Esophagus (tissue), 2 donors: ENCODE results near the gene CLTCL1. TPM values are rescaled to one million over a fixed set of nuclear protein-coding genes. Genes with fewer than 3 reads are reported as not detected.
A peak's percentile ranks its signal among the peaks of the same experiment; 100 is the strongest.

Experiments
- H3K27ac ChIP-seq, 2 donors: one replicate each; pipeline ENCODE4 v1.5.1; 2013; ENCODE audit warnings: low read depth in 2 of 2, mild to moderate bottlenecking in 2 of 2, inconsistent platforms in 1 of 2, low read length in 1 of 2, moderate library complexity in 1 of 2
- H3K27me3 ChIP-seq, 2 donors: one replicate each; pipeline ENCODE4 v1.6.1; 2013; ENCODE audit warnings: low read length in 2 of 2, control low read depth in 1 of 2, mild to moderate bottlenecking in 1 of 2; ENCODE audit not compliant: insufficient read depth in 2 of 2, control insufficient read depth in 1 of 2
- H3K36me3 ChIP-seq, 2 donors: one replicate each; pipeline ENCODE4 v1.6.1; 2013; ENCODE audit warnings: low read length in 1 of 2; ENCODE audit not compliant: control insufficient read depth in 2 of 2, insufficient read depth in 2 of 2
- H3K4me1 ChIP-seq, 2 donors: one replicate each; pipeline ENCODE4 v1.6.1; 2013; ENCODE audit warnings: low read length in 1 of 2; ENCODE audit not compliant: control insufficient read depth in 2 of 2, insufficient read depth in 2 of 2
- H3K4me3 ChIP-seq, 2 donors: one replicate each; pipeline ENCODE4 v1.5.1; 2013; ENCODE audit warnings: low read length in 2 of 2, mild to moderate bottlenecking in 2 of 2, low read depth in 1 of 2, moderate library complexity in 1 of 2
- H3K9me3 ChIP-seq, 2 donors: one replicate each; pipeline ENCODE4 v1.6.1; 2013; ENCODE audit warnings: mild to moderate bottlenecking in 2 of 2, low read depth in 1 of 2, low read length in 1 of 2, moderate library complexity in 1 of 2; ENCODE audit not compliant: control insufficient read depth in 2 of 2, insufficient read depth in 1 of 2
- WGBS, 2 donors: extraction: QIAGEN DNeasy Blood & Tissue Kit; methylation state at CpG; one replicate each; pipeline ENCODE4 v1.1.7; 2013; 5-methylcytosine and 5-hydroxymethylcytosine counted together
- polyA plus RNA-seq, 2 donors: library from polyadenylated mRNA; stranded (reverse); fragments of 200-250 nt; gene quantifications; one replicate each; pipeline ENCODE4 v1.2.3, GENCODE V29; 2013
- donor health status: healthy with polysubstance abuse.
- donor health status: Bipolar disorder and iron deficiency.

The CLTCL1 gene
- polyA plus RNA-seq, 2 donors = 2.8 to 4.0 TPM

DNA sequence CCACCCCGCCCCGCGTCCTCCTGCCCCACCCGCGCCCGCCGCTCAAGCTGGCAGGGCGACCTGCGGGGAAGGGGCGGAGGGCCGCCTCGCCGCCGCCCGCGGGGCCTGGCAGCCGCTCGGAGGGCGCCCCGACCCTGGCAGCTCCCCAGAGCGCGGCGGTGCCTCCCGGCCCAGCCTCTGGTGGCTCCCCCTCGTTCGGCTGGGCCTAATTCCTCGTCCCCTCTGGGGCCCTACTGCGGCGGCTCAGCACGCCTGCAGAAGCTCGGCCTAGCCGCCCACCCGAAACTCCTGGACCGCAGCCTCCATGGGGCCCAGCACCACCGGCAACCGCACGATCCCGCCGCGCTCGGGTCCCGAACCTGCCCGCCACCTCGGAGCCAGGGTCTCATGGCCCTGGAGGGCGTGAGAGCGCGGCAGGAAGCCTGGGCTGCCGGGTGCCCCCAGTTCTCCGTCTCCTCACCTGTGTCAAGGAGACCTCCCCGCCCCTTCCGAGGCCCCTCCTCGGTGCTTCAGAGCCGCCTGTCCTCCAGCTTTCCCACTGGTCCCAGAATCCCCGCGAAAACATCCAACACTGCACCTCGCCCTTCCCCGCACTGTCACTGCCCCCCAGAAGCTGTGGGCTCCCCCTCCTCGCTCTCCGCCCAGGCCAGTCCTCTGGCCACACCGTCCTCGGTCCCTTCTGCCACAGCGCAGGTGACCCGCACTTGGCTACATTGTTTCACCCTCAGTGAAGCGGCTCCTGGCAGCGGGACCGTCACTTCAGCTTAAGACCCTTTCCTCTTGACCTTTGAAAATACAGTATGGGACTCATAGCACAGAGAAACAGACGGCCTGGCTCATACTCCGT, 140.8 kb downstream of the CLTCL1 start:
- 9 to 11% methylated on average over 64 to 68 of the region's 68 CpGs for WGBS, 2 donors
- Histone ChIP-seq H3K9me3 (peaks cover 0 to 4% of the 10 kb centered on the region in 2 donors), H3K36me3 (no peaks in the 10 kb centered on the region), H3K27me3 (peaks cover 11 to 31% of the 10 kb centered on the region in 2 donors), H3K4me3 (peak overlapping the region in 1 of 2 donors; percentile 34), H3K27ac (no peak overlapping the region), H3K4me1 (no peaks in the 10 kb centered on the region)

DNA sequence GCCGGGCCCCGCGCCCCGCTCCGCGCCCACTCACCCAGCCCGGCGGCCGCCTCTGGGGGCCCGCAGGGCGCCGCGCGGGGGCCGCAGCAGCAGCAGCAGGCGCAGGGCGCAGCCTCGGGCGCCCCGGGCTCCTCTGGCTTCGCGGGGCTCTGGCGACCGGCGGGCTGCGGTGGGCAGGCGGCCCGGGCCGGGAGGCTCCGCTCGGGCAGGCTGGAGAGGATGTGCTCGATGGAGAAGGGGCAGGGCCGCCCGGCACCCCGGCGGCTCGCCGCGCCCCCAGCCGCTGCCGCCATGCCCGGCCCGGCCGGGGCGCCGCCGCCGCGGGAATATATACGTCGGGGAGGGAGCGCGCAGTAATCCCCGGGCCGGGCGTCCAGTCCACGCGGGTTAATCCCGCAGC, 141.5 kb downstream of the CLTCL1 start, which contains the start of gene GSC2:
TSS of gene GSC2 (minus strand) at position 302 of the 400 bp plus-strand sequence. CDS start at position 293, 9 bp downstream.
- Histone ChIP-seq H3K4me3 (peak within 1 kb of the TSS in 1 of 2 donors; percentile 34), H3K36me3 (no peaks in the 10 kb centered on the region), H3K27ac (no peak within 1 kb of the TSS), H3K4me1 (no peaks in the 10 kb centered on the region), H3K27me3 (peaks cover 11 to 31% of the 10 kb centered on the region in 2 donors), H3K9me3 (peaks cover 0 to 4% of the 10 kb centered on the region in 2 donors)
- 0 to 2% methylated on average over 26 to 59 of the region's 59 CpGs for WGBS, 2 donors

- peaks cover 0 to 4% of the 10 kb centered on the region in 2 donors for H3K9me3 ChIP-seq
Measured at GRCh38 chr22:19149047-19149883, 142.3 kb downstream of the CLTCL1 start.

GRCh38 chr22:19148417-19149046, 143.0 kb downstream of the CLTCL1 start:
- Histone ChIP-seq H3K9me3 (peaks cover 0 to 4% of the 10 kb centered on the region in 2 donors), H3K36me3 (no peaks in the 10 kb centered on the region), H3K4me1 (peaks cover 0 to 2% of the 10 kb centered on the region in 2 donors), H3K27ac (no peak overlapping the region), H3K27me3 (peaks cover 11 to 31% of the 10 kb centered on the region in 2 donors), H3K4me3 (no peak overlapping the region)
- WGBS, 2 donors = 34% methylated on average over 33 of the region's 33 CpGs

More at GRCh38 chr22:19149047-19149883, 142.3 kb downstream of the CLTCL1 start:
- Histone ChIP-seq H3K27me3 (peaks cover 11 to 31% of the 10 kb centered on the region in 2 donors), H3K4me1 (no peaks in the 10 kb centered on the region), H3K27ac (no peak overlapping the region), H3K36me3 (no peaks in the 10 kb centered on the region), H3K4me3 (peak overlapping the region in 1 of 2 donors; percentile 34)
- WGBS, 2 donors = 3% methylated on average over 75 to 92 of the region's 92 CpGs

GRCh38 chr22:19147195-19147780, 144.2 kb downstream of the CLTCL1 start:
- Histone ChIP-seq H3K27ac (no peak overlapping the region), H3K9me3 (peaks cover 0 to 4% of the 10 kb centered on the region in 2 donors), H3K4me1 (peaks cover 0 to 5% of the 10 kb centered on the region in 2 donors), H3K27me3 (peaks cover 11 to 31% of the 10 kb centered on the region in 2 donors), H3K4me3 (no peak overlapping the region), H3K36me3 (peaks cover 2% of the 10 kb centered on the region in 2 donors)
- WGBS, 2 donors = 53 to 54% methylated on average over 9 of the region's 9 CpGs

- Histone ChIP-seq H3K9me3 (no peaks in the 10 kb centered on the region), H3K36me3 (peaks cover 5 to 8% of the 10 kb centered on the region in 2 donors), H3K4me3 (no peak overlapping the region), H3K27me3 (peaks cover 11 to 23% of the 10 kb centered on the region in 2 donors), H3K27ac (no peak overlapping the region), H3K4me1 (peaks cover 0 to 5% of the 10 kb centered on the region in 2 donors)
- WGBS, 2 donors = 85 to 86% methylated on average over 11 of the region's 11 CpGs
Measured at GRCh38 chr22:19146215-19146968, 145.1 kb downstream of the CLTCL1 start.

- WGBS, 2 donors = 2 to 3% methylated on average over 17 of the region's 17 CpGs
- H3K4me3 ChIP-seq = peak overlapping the region; percentile 86 to 94
- no peaks in the 10 kb centered on the region for H3K9me3 ChIP-seq
- peaks cover 17 to 29% of the 10 kb centered on the region in 2 donors for H3K36me3 ChIP-seq
- H3K4me1 ChIP-seq = peaks cover 0 to 5% of the 10 kb centered on the region in 2 donors
- peak overlapping the region; percentile 79 to 93 for H3K27ac ChIP-seq
- peaks cover 6 to 10% of the 10 kb centered on the region in 2 donors for H3K27me3 ChIP-seq
Measured at GRCh38 chr22:19143967-19144400, 147.5 kb downstream of the CLTCL1 start.

- 83 to 88% methylated on average over 5 of the region's 5 CpGs for WGBS, 2 donors
- Histone ChIP-seq H3K4me1 (peaks cover 0 to 5% of the 10 kb centered on the region in 2 donors), H3K27me3 (peaks cover under 1 to 2% of the 10 kb centered on the region in 2 donors), H3K36me3 (peaks cover 21 to 36% of the 10 kb centered on the region in 2 donors), H3K4me3 (no peak overlapping the region), H3K27ac (no peak overlapping the region), H3K9me3 (no peaks in the 10 kb centered on the region)
Measured at GRCh38 chr22:19143212-19143611, 148.3 kb downstream of the CLTCL1 start.
